Measurements from ENCODE around the gene BCL6.
A peak's percentile ranks its signal among the peaks of the same experiment; 100 is the strongest.

BCL6 gene

DNA sequence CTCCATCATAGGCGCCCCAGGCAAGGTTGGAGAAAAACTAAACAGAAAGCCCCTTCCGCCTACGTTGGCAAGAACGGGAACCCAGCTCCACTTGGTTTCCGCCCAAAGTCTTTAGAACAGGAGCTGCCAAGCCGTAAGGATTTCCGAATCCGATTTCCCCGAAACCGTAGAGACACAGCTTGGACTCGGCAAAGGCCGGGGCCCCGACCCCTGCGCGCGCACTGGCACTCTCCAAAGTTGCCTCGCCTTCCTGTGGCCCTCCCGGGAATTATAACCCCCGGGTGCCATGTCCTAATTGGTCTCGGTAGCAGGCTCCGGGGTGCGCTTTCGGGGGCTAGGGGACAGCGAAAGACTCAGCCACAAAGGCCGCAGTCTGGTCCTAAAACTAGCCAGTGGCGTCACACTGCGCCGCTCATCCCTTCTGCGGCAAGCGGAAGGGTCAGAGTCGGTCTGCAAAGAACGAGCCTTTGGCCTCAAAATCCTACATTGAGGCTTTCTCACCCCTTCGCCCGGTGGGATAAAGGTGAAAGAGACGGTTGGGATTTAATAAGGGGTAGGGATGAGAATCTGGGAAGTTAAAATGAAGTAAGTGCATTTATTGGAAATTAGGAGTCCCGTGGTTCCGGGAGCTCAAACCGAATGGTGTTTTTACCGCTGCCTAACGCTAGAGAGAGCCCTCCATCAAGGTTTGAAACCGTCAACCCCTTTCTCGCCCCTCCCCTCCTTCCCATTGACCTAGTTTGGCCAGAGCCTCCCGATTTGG lies 6.8 kb downstream of the BCL6 start:
- DNase-seq, result peak; percentile 82

DNA sequence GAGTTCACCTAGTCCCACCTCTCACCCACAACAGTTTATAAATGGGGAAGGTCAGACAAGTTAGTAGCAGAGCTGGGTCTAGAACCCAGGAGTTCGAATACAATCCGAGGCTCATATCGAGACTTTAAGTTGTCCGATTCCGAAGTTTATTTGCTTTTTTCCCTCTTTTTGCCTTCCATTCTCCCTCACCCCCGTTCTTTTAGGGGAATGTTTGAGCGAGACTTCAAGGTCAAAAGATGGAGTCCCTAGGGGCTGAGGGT lies 7.3 kb downstream of the BCL6 start:
- no peak for DNase-seq

- DNase-seq, result peak; percentile 75
These were observed 7.7 kb downstream of the BCL6 start for GRCh38 chr3:187737368-187738070.

DNA sequence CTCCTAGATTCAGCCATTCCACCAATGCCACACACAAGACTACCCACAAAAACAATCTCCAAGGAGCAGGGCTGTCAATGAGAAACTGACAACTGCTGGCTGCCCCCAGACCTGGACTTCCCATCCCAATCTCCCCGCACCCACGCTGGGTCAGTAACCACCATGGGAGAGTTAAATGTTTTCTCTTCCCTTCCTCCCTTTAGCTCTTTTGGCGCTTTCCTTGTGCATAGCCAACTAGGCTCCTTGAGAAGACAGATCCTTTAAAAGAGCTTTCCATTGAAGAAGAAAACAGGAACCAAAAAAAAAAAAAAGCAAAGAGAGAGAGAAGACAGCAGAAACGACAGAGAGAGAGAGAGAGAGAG lies 8.3 kb downstream of the BCL6 start:
- DNase-seq, result no peak

DNA sequence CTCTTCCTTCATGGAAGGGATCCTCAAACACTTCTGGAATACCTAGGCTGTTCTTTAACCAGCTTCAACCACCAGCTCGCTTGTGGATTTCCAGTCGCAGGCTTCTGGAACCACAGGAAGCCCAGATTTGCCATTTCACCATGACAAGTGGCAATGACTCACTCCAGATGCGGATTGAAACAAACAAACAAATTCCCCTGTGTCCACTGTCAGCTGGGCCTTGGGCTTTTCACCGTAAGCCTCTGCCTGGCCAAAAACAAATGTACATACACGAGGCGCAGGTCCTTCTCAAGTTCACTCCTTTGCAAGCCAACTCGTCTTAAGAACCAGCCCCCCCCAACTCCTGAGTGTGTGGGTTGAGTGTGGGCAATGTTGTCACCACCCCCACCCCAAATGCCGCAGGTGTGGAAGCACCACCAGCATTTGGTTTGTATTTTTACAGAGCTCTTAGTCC lies 8.8 kb downstream of the BCL6 start:
- no peak for DNase-seq

DNA sequence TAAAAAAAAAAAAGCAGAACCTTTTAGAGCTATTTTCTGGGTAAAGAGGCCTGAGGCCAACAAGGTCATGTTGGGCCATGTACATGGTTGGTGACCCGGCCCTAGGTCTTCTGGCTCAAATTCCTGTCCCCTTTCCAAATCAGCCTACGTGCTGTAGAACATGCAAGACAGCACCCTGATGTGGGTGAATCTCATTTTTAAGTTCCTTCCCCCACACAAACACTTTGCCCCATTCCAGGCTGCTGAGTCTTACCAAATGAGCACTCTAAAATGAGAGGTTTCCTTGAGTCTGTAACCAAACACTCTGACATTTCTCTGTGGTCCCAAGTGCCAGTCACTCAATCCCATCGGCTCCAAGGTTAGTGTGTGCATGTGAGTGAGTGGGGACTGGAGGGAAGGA lies 9.4 kb downstream of the BCL6 start:
- DNase-seq, result no peak

- DNase-seq, result no peak
These were observed 9.9 kb downstream of the BCL6 start for GRCh38 chr3:187735383-187735782.

GRCh38 chr3:187734841-187735240 lies 10.4 kb downstream of the BCL6 start:
- no peak for DNase-seq

- no peak for DNase-seq
These were observed 11.9 kb downstream of the BCL6 start for GRCh38 chr3:187733371-187733770.

DNA sequence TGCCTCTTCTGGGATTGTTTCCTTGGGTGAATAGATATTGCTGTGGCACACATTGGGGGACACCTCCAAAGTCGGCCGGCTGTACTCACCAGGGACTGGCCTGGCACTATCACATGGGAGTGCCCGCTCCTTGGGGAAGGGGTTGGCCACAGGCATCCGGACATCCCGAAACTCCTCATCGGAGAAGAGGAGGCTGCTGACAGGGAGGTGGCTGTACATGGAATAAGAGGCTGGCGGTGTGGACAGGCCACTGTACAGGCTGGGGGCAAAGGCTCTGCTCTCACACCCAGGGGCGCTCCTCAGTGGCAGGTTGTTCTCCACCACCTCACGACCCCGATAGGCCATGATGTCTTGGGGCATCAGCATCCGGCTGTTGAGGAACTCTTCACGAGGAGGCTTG lies 15.7 kb downstream of the BCL6 start:
- DNase-seq, result no peak

GRCh38 chr3:187728940-187729583 lies 16.2 kb downstream of the BCL6 start:
- DNase-seq, result no peak

- DNase-seq, result no peak
These were observed 17.0 kb downstream of the BCL6 start for GRCh38 chr3:187728248-187728647.

GRCh38 chr3:187726564-187726963 lies 18.7 kb downstream of the BCL6 start:
- no peak for DNase-seq

- DNase-seq, result no peak
These were observed 19.5 kb downstream of the BCL6 start for GRCh38 chr3:187725653-187726370.

DNA sequence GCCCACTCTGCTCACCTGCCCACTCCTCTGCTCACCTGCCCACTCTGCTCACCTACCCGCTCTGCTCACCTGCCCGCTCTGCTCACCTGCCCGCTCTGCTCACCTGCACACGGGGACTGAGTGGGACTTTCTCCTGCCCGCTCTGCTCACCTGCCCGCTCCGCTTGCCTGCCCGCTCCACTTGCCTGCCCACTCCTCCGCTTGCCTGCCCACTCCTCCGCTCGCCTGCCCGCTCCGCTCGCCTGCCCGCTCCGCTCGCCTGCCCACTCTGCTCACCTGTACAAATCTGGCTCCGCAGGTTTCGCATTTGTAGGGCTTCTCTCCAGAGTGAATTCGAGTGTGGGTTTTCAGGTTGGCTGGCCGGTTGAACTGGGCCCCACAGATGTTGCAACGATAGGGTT lies 20.0 kb downstream of the BCL6 start:
- DNase-seq, result no peak

GRCh38 chr3:187722206-187722612 lies 23.1 kb downstream of the BCL6 start:
- no peak for DNase-seq

- no peak for DNase-seq
These were observed 24.2 kb downstream of the BCL6 start for GRCh38 chr3:187721055-187721454.

GRCh38 chr3:187720337-187720670 lies 25.0 kb downstream of the BCL6 start:
- DNase-seq, result no peak

DNA sequence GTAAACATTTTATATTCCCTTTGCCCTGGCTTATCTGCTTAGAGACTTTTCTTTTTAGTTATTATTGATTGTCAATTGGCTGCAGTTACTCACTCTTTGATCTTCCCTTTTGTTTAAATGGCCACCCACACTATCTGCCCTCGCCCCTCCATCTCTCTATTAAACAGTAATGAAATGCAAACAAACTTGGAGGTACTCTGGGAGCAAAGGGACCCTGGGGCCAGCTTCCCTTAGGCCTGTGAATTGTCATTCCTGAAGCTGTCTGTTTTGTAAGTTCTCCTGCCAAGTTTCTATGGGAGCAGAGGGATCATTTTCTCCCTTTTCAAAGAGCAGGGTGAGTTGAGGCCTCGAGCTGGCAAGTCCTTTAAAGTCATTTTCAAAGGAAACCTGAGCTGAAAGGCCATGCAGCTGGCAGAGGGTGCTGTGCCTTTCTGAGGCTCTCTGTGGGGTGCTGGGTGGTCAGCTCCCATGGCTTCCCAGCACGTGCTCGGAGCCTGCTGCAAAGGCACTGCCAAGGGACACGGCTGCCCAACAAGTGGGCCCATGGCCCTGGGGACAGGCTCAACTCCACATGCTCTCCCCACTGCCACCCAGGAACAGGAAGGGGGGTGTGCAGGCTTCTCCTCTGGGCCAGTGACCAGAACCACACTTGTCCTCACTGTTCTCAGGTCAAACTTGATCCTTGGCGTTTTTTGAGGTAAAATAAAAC lies 25.5 kb downstream of the BCL6 start:
- DNase-seq, result no peak

DNA sequence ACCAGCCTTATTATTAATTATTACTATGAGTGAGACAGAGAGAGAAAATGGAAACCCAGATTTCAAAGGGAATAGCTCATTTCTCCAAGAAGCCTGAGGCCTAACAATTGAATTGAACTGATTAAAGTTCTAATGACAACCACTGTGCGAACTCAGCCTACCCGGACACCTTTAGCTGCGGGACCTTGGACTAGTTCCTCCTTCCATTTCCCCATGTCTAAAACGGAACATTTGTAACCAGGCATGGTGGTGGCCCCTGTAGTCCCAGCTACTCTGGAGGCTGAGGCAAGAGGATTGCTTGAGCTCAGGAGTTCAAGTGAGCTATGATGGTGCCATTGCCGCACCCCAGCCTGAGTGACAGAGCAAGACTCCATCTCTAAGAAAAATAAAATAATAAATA lies 26.5 kb downstream of the BCL6 start:
- no peak for DNase-seq

DNA sequence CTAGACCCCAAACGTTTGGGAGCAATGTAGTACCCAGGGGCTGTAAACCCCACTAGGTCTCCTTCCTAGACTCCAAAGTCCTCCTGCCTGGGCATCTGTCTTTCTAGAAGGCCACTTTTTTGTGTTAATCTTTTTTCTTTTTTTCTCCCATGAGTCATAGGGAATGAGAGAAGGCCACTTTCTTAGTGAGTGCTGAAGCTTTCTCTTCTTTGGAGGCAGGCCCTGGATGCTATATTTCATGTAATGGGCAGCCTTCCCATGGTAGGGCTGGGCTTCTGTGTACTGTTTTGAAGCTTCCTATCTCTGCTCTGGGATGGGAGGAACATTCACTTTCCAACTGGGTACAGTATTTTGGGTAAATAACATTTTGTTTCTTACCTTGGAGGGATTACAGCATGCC lies 27.7 kb downstream of the BCL6 start:
- DNase-seq, result no peak

GRCh38 chr3:187714404-187714979 lies 30.8 kb downstream of the BCL6 start:
- peak; percentile 77 for DNase-seq

GRCh38 chr3:187713504-187713903 lies 31.8 kb downstream of the BCL6 start:
- no peak for DNase-seq
